Kidney epithelial cell (primary cell): ENCODE data around the gene PPARGC1A. TPM values are rescaled to one million over a fixed set of nuclear protein-coding genes. Genes with fewer than 3 reads are reported as not detected.

Experiments
- DNase-seq: peaks from one replicate; pipeline ENCODE4 v3.0.0-alpha.2; 2010; ENCODE audit warnings: low read depth
- H3K27me3 ChIP-seq: 2 replicates; pipeline ENCODE4 v1.6.0; 2011; ENCODE audit warnings: low read length; ENCODE audit not compliant: control insufficient read depth, insufficient read depth
- H3K36me3 ChIP-seq: 2 replicates; pipeline ENCODE4 v1.5.1; 2011; ENCODE audit warnings: low read length; ENCODE audit not compliant: control insufficient read depth, insufficient read depth
- H3K4me3 ChIP-seq: 2 replicates; pipeline ENCODE4 v1.5.1; 2011; ENCODE audit warnings: low read depth, mild to moderate bottlenecking, control low read depth, low read length
- CTCF ChIP-seq: IDR thresholded peaks from 2 replicates; pipeline ENCODE4 v1.5.1; 2011; ENCODE audit warnings: mild to moderate bottlenecking, moderate library complexity, low read length, control low read depth, inconsistent platforms; ENCODE audit not compliant: insufficient read depth, poor library complexity, severe bottlenecking
- total RNA-seq: library from RNA; depleted of rRNA; stranded (reverse); fragments of >200 nt; gene quantifications from 2 replicates; pipeline ENCODE4 v1.2.3, GENCODE V29; 2015

The PPARGC1A gene
- 3.3 and 14.4 TPM in 2 replicates for total RNA-seq

GRCh38 chr4:23889814-23890341 is at the start of gene PPARGC1A:
Gene PPARGC1A (minus strand): TSS chr4:23890047. CDS start chr4:23889957, 90 bp downstream.
- Histone ChIP-seq H3K27me3 (no peaks in the 10 kb centered on the region), H3K36me3 (no peaks in the 10 kb centered on the region), H3K4me3 (peak within 1 kb of the TSS; percentile 64)
- peak; percentile 59 for DNase-seq
- no peak for TF ChIP-seq CTCF

GRCh38 chr4:23938796-23939195 is 48.9 kb upstream of the PPARGC1A start:
- Histone ChIP-seq H3K4me3 (no peak overlapping the region), H3K36me3 (no peaks in the 10 kb centered on the region), H3K27me3 (no peaks in the 10 kb centered on the region)
- TF ChIP-seq CTCF: no peak
- no peak for DNase-seq

- no peak for DNase-seq
- no peaks in the 10 kb centered on the region for H3K27me3 ChIP-seq
Measured at GRCh38 chr4:23937173-23937572, 47.3 kb upstream of the PPARGC1A start.

GRCh38 chr4:23934915-23935314 is 45.1 kb upstream of the PPARGC1A start:
- no peaks in the 10 kb centered on the region for H3K36me3 ChIP-seq
- H3K4me3 ChIP-seq: no peak overlapping the region
- H3K27me3 ChIP-seq: no peaks in the 10 kb centered on the region
- TF ChIP-seq CTCF: no peak
- peak; percentile 82 for DNase-seq

More at GRCh38 chr4:23937173-23937572, 47.3 kb upstream of the PPARGC1A start:
- no peak overlapping the region for H3K4me3 ChIP-seq
- no peaks in the 10 kb centered on the region for H3K36me3 ChIP-seq
- no peak for TF ChIP-seq CTCF

GRCh38 chr4:23934223-23934622 is 44.4 kb upstream of the PPARGC1A start:
- H3K27me3 ChIP-seq: no peaks in the 10 kb centered on the region
- no peak for TF ChIP-seq CTCF
- no peaks in the 10 kb centered on the region for H3K36me3 ChIP-seq
- DNase-seq: no peak
- no peak overlapping the region for H3K4me3 ChIP-seq

GRCh38 chr4:23932901-23933308 is 43.1 kb upstream of the PPARGC1A start:
- H3K4me3 ChIP-seq: no peak overlapping the region
- TF ChIP-seq CTCF: peak; percentile 13
- no peak for DNase-seq
- H3K27me3 ChIP-seq: no peaks in the 10 kb centered on the region
- no peaks in the 10 kb centered on the region for H3K36me3 ChIP-seq
